ENCODE results near the gene DTYMK. TPM values are rescaled to one million over a fixed set of nuclear protein-coding genes. Genes with fewer than 3 reads are reported as not detected.

The DTYMK gene
- total and polyA plus RNA-seq, 2 of the 8 experiments (the other 6 are each of a cell fraction or from before 2014, with no cell fraction given), result 58.3 to 69.9 TPM

DNA sequence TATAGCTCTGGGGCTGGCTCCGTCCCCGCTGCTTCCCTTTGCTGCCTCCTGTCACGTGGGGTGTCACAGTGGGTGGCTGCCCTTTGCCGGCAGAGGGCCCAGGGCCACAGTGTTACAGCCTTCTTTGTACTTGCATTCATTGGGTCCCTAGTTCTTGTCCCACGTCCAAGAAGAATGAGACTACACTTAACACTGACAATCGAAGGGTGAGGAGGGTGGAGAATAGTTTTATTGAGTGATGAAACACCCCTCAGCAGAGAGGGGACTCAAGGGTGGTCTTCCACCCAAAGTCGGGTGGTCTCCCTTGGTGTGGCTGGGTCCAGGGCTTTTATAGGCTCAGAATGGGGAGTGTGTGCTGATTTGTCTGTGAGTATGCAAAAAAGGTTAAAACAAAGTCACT, 47.2 kb downstream of the DTYMK start:
- no peak overlapping the region for H4K91ac ChIP-seq (replicated peaks; ENCODE audit: insufficient read length, low read length)
- no peak overlapping the region for H3K4ac ChIP-seq (replicated peaks; ENCODE audit: insufficient read length, low read depth, low read length)
- no peak overlapping the region for H2BK5ac ChIP-seq (ENCODE audit: low read depth, low read length)
- peaks cover 27% of the 10 kb centered on the region for H3K79me1 ChIP-seq (ENCODE audit: low read depth, low read length)
- no peak overlapping the region for H3K18ac ChIP-seq (ENCODE audit: extremely low read depth, low read length)
- 80% methylated on average over 7 of the region's 7 CpGs; no CpG with 5 or more reads in 1 of the 2 experiments for WGBS, 2 experiments (ENCODE audit: extremely low coverage in 1 of 2, insufficient coverage in 1 of 2, insufficient read length in 1 of 2, insufficient replicate concordance in 2 of 2, low coverage in 1 of 2, low lambda C conversion rate in 2 of 2, missing lambda C conversion rate in 1 of 2)
- H3K23me2 ChIP-seq (ENCODE audit: low read depth, low read length), result peaks cover 4% of the 10 kb centered on the region; the same call in 1 of the 2 replicates
- H3K27me3 ChIP-seq (replicated peaks in 1 of 4; ENCODE audit: control insufficient read depth in 3 of 4, extremely low read depth in 1 of 4, insufficient read depth in 3 of 4, low read length in 3 of 4), result no peaks in the 10 kb centered on the region
- no peak overlapping the region for H3K14ac ChIP-seq (ENCODE audit: insufficient read length)
- H3K79me2 ChIP-seq (ENCODE audit: control insufficient read depth in 1 of 2, insufficient read depth in 2 of 2, low read length in 2 of 2), result peaks cover 32 to 80% of the 10 kb centered on the region in 2 experiments
- no peak overlapping the region for H4K5ac ChIP-seq (ENCODE audit: insufficient read length, low read depth, low read length)
- no peak overlapping the region for H3K27ac ChIP-seq (ENCODE audit: low read depth, low read length)
- H3K4me1 ChIP-seq (replicated peaks in 1 of 4; ENCODE audit: control insufficient read depth in 3 of 4, insufficient read depth in 4 of 4, low read length in 3 of 4), result peaks cover 0 to 10% (median 6%) of the 10 kb centered on the region in 4 experiments; a peak in 6 of 7 replicates
- FAIRE-seq, result no peak
- no peak overlapping the region for H2BK20ac ChIP-seq (ENCODE audit: low read length)
- no peak overlapping the region for H4K8ac ChIP-seq (ENCODE audit: extremely low read depth, insufficient read depth, low read length)
- H2BK120ac ChIP-seq (replicated peaks; ENCODE audit: low read depth, low read length), result no peak overlapping the region
- no peak overlapping the region for H2BK12ac ChIP-seq (ENCODE audit: low read depth, low read length)
- peaks cover 0 to 6% (median 3%) of the 10 kb centered on the region in 4 experiments; a peak in 3 of 8 replicates for H3K36me3 ChIP-seq (ENCODE audit: control insufficient read depth in 2 of 4, insufficient read depth in 4 of 4, low read length in 3 of 4)
- no peak overlapping the region for H2BK15ac ChIP-seq (ENCODE audit: low read length)
- no peak for DNase-seq (ENCODE audit: low read depth in 1 of 2, low spot score in 2 of 2)
- no peak overlapping the region for H2AK5ac ChIP-seq (ENCODE audit: low read depth, low read length)
- peaks cover 24 to 29% of the 10 kb centered on the region in 2 experiments for H4K20me1 ChIP-seq (replicated peaks in 1 of 2; ENCODE audit: control insufficient read depth in 1 of 2, insufficient read depth in 2 of 2, low read length in 2 of 2)
- no peak overlapping the region for H3K23ac ChIP-seq (ENCODE audit: insufficient read length)
- no peaks in the 10 kb centered on the region for H3K9me3 ChIP-seq (ENCODE audit: insufficient read depth in 2 of 2, low read depth in 1 of 2, low read length in 1 of 2)
- no peak overlapping the region for H2AFZ ChIP-seq (ENCODE audit: low read length)
- H3K56ac ChIP-seq (replicated peaks; ENCODE audit: insufficient read length, low read depth, low read length), result no peak overlapping the region
- no peak overlapping the region for H3K9ac ChIP-seq (replicated peaks in 1 of 4; ENCODE audit: extremely low read depth in 1 of 4, low read depth in 3 of 4, low read length in 3 of 4)
- peak overlapping the region in 1 of 2 experiments; percentile 83; a peak in 2 of 4 replicates for H3K4me2 ChIP-seq (ENCODE audit: insufficient read depth in 1 of 2, low read depth in 2 of 2, low read length in 2 of 2)
- CTCF ChIA-PET (ENCODE audit: partially characterized antibody), result interaction anchor here (2.4 kb wide), 1 partner anchor 20 kb away, joined by 13 read pairs; no protein-coding TSS in a partner anchor
- POLR2A ChIA-PET (ENCODE audit: partially characterized antibody), result no interaction called here
- H3K4me3 ChIP-seq (ENCODE audit: extremely low read depth in 1 of 4, insufficient read depth in 2 of 4, low read depth in 3 of 4, low read length in 4 of 4), result 0 out of 8 replicates have a peak overlapping the region, but pooled peaks of 1 of the 4 experiments have one; percentile 73
- TF ChIP-seq KDM1A (IDR thresholded peaks at IDR 0.05; ENCODE audit: borderline replicate concordance, low read length) (no peak), HDAC6 (IDR thresholded peaks at IDR 0.05; ENCODE audit: low read depth, low read length) (no peak), RXRA (IDR thresholded peaks at IDR 0.05; ENCODE audit: insufficient read depth, low read depth, low read length) (no peak), GTF2F1 (IDR thresholded peaks at IDR 0.05; ENCODE audit: borderline replicate concordance, low read depth, low read length) (no peak), SIX5 (IDR thresholded peaks at IDR 0.05; ENCODE audit: low read depth, low read length) (no peak), TEAD4 (IDR thresholded peaks at IDR 0.05; ENCODE audit: low read depth, low read length) (no peak), BACH1 (IDR thresholded peaks at IDR 0.05; ENCODE audit: low read length) (no peak), BRCA1 (IDR thresholded peaks at IDR 0.05; ENCODE audit: low read depth, low read length) (no peak), SP4 (IDR thresholded peaks at IDR 0.05; ENCODE audit: low read length) (no peak)
- TF ChIP-seq, protein P1, sequence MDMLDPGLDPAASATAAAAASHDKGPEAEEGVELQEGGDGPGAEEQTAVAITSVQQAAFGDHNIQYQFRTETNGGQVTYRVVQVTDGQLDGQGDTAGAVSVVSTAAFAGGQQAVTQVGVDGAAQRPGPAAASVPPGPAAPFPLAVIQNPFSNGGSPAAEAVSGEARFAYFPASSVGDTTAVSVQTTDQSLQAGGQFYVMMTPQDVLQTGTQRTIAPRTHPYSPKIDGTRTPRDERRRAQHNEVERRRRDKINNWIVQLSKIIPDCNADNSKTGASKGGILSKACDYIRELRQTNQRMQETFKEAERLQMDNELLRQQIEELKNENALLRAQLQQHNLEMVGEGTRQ (IDR thresholded peaks at IDR 0.05; ENCODE audit: low read length), result no peak
